HepG2 (cell line): Measurements from ENCODE around the gene NAALADL1. TPM values are rescaled to one million over a fixed set of nuclear protein-coding genes. Genes with fewer than 3 reads are reported as not detected.

Source experiments
- ARID2 ChIP-seq: sonication (generic); formaldehyde crosslinking; IDR thresholded peaks from 2 replicates; pipeline ENCODE4 v1.8.1; 2022; ENCODE audit warnings: mild to moderate bottlenecking, missing genetic modification reagents, borderline replicate concordance
- ATF3 ChIP-seq: sonication (generic); formaldehyde crosslinking; IDR thresholded peaks from 2 replicates; pipeline ENCODE4 v1.4.0; 2020; ENCODE audit warnings: missing genetic modification reagents
- BCL3 ChIP-seq: sonication (generic); formaldehyde crosslinking; IDR thresholded peaks from 2 replicates; pipeline ENCODE4 v1.5.1; 2020; ENCODE audit warnings: mild to moderate bottlenecking, missing genetic modification reagents, moderate library complexity
- HIC2 ChIP-seq: sonication (generic); formaldehyde crosslinking; IDR thresholded peaks from 2 replicates; pipeline ENCODE4 v1.9.0; 2022; ENCODE audit warnings: low read depth, missing genetic modification reagents
- HOXD1 ChIP-seq: sonication (generic); formaldehyde crosslinking; IDR thresholded peaks from 2 replicates; pipeline ENCODE4 v1.5.0; 2020; ENCODE audit warnings: missing genetic modification reagents
- PBX3 ChIP-seq: sonication (generic); formaldehyde crosslinking; IDR thresholded peaks from 2 replicates; pipeline ENCODE4 v1.8.1; 2023; ENCODE audit warnings: missing genetic modification reagents, inconsistent platforms, borderline replicate concordance
- POLR2A ChIP-seq, 2 experiments: IDR thresholded peaks; 2 replicates each; pipeline ENCODE4 v1.6.1; 2011; ENCODE audit warnings: low read depth in 2 of 2, low read length in 2 of 2, mild to moderate bottlenecking in 1 of 2, moderate library complexity in 1 of 2; ENCODE audit not compliant: insufficient read depth in 1 of 2
- PRMT3 ChIP-seq: sonication (generic); formaldehyde crosslinking; IDR thresholded peaks from 2 replicates; pipeline ENCODE4 v1.8.1; 2022; ENCODE audit warnings: low read depth, mild to moderate bottlenecking, moderate library complexity, missing genetic modification reagents, borderline replicate concordance
- TEF ChIP-seq: sonication (generic); formaldehyde crosslinking; IDR thresholded peaks from 2 replicates; pipeline ENCODE4 v1.5.0; 2020; ENCODE audit warnings: missing genetic modification reagents
- ZBTB10 ChIP-seq: sonication (generic); formaldehyde crosslinking; IDR thresholded peaks from 2 replicates; pipeline ENCODE4 v1.4.0; 2020; ENCODE audit warnings: missing genetic modification reagents, borderline replicate concordance
- ZFP90 ChIP-seq: sonication (generic); formaldehyde crosslinking; IDR thresholded peaks from 2 replicates; pipeline ENCODE4 v1.8.0; 2022; ENCODE audit warnings: missing genetic modification reagents, mild to moderate bottlenecking, inconsistent platforms, borderline replicate concordance
- ZHX1 ChIP-seq: sonication (generic); formaldehyde crosslinking; IDR thresholded peaks from 2 replicates; pipeline ENCODE4 v1.8.1; 2022; ENCODE audit warnings: low read depth, mild to moderate bottlenecking, missing genetic modification reagents
- ZNF136 ChIP-seq: sonication (generic); formaldehyde crosslinking; IDR thresholded peaks from 2 replicates; pipeline ENCODE4 v1.8.1; 2022; ENCODE audit warnings: low read depth, mild to moderate bottlenecking, moderate library complexity, missing genetic modification reagents
- ZNF230 ChIP-seq: sonication (generic); formaldehyde crosslinking; IDR thresholded peaks from 2 replicates; pipeline ENCODE4 v1.4.0; 2020; ENCODE audit warnings: mild to moderate bottlenecking, missing genetic modification reagents
- ZNF329 ChIP-seq: sonication (generic); formaldehyde crosslinking; IDR thresholded peaks from 2 replicates; pipeline ENCODE4 v1.9.0; 2021; ENCODE audit warnings: low read depth, mild to moderate bottlenecking, missing genetic modification reagents
- ZNF616 ChIP-seq: sonication (generic); formaldehyde crosslinking; IDR thresholded peaks from 2 replicates; pipeline ENCODE4 v1.5.0; 2020; ENCODE audit warnings: low read depth, mild to moderate bottlenecking, missing genetic modification reagents
- ZNF703 ChIP-seq: sonication (generic); formaldehyde crosslinking; IDR thresholded peaks from 2 replicates; pipeline ENCODE4 v1.5.1; 2020; ENCODE audit warnings: missing genetic modification reagents, mild to moderate bottlenecking, moderate library complexity, borderline replicate concordance
- polyA plus RNA-seq, 8 experiments: library from polyadenylated mRNA; depleted of rRNA in 3 of 8; stranded (reverse) in 7 of 8; unstranded in 1 of 8; fragments of >200 nt; fragmentation: Illumina TruSeq in 4 of 8; extraction: Trizol in 4 of 8; gene quantifications; 2 replicates each; pipeline versions ENCODE4 v1.2.1 to v1.2.3, GENCODE V29; 2011 to 2016; ENCODE audit warnings: low read depth in 4 of 8, missing spikeins in 1 of 8, mixed read lengths in 1 of 8; ENCODE audit not compliant: insufficient read depth in 1 of 8
- total RNA-seq, 5 experiments: library from RNA; depleted of rRNA; stranded (reverse); fragments of >200 nt; fragmentation: Illumina TruSeq; extraction: Trizol; gene quantifications; 2 replicates each; pipeline ENCODE4 v1.2.3, GENCODE V29; 2016; ENCODE audit warnings: low read depth in 1 of 5

NAALADL1 gene
- total and polyA plus RNA-seq, 2 of the 13 experiments (the other 11 are each of a cell fraction or from before 2014, with no cell fraction given), result 9.3 to 33.9 TPM

- TF ChIP-seq ZNF136 (CRISPR knock-in tag), result no peak
- no peak for TF ChIP-seq ZHX1 (CRISPR knock-in tag)
- TF ChIP-seq HOXD1 (CRISPR knock-in tag), result no peak
- no peak for TF ChIP-seq TEF
- no peak for TF ChIP-seq ZNF703 (CRISPR knock-in tag)
- peak in 1 of 2 experiments; percentile 33; a peak in 1 of 4 replicates for TF ChIP-seq POLR2A (IDR thresholded peaks at IDR 0.05; ENCODE audit: insufficient read depth in 1 of 2, low read depth in 2 of 2, low read length in 2 of 2)
- TF ChIP-seq PRMT3 (CRISPR knock-in tag), result no peak
- no peak for TF ChIP-seq ZNF230 (CRISPR knock-in tag)
- TF ChIP-seq ARID2 (CRISPR knock-in tag), result no peak
- no peak for TF ChIP-seq ZNF616 (CRISPR knock-in tag)
- TF ChIP-seq BCL3 (CRISPR knock-in tag), result no peak
- no peak for TF ChIP-seq ZBTB10
- TF ChIP-seq ATF3 (CRISPR knock-in tag), result no peak
- TF ChIP-seq ZNF329, result no peak
- no peak for TF ChIP-seq ZFP90 (CRISPR knock-in tag)
- no peak for TF ChIP-seq PBX3 (CRISPR knock-in tag)
- TF ChIP-seq HIC2 (CRISPR knock-in tag), result no peak
Measured at GRCh38 chr11:65084598-65085375, 26.4 kb upstream of the NAALADL1 start (continued).
